Right atrium auricular region (tissue), 2 donors: ENCODE data around the gene DNAJB6. TPM values are rescaled to one million over a fixed set of nuclear protein-coding genes. Genes with fewer than 3 reads are reported as not detected.
A peak's percentile ranks its signal among the peaks of the same experiment; 100 is the strongest.

Experiments
- DNase-seq: peaks from one replicate; pipeline ENCODE4 v3.0.0-alpha.2; 2019; ENCODE audit warnings: low spot score
- H3K27ac ChIP-seq, 2 donors: fragments of 200-600 bp; sonication (generic); 1 replicate in 1 of 2; 2 replicates in 1 of 2; pipeline ENCODE4 v1.5.1; 2016 to 2019
- H3K27me3 ChIP-seq, 2 donors: fragments of 200-600 bp; sonication (generic); one replicate each; pipeline versions ENCODE4 v1.5.1 to v1.6.0; 2017 to 2019
- H3K36me3 ChIP-seq: fragments of 200-600 bp; sonication (generic); one replicate; pipeline ENCODE4 v1.5.1; 2016
- H3K4me1 ChIP-seq, 2 donors: fragments of 200-600 bp; sonication (generic); one replicate each; pipeline versions ENCODE4 v1.5.1 to v1.6.0; 2017 to 2019
- H3K4me3 ChIP-seq, 2 donors: fragments of 200-600 bp; sonication (generic); 1 replicate in 1 of 2; 2 replicates in 1 of 2; pipeline ENCODE4 v1.5.1; 2017 to 2019; ENCODE audit warnings: mild to moderate bottlenecking in 1 of 2, moderate library complexity in 1 of 2
- H3K9me3 ChIP-seq, 2 donors: fragments of 200-600 bp; sonication (generic); one replicate each; pipeline ENCODE4 v1.5.1; 2019
- total RNA-seq, 2 donors: library from RNA; depleted of rRNA; stranded (reverse); fragments of >200 nt; gene quantifications; one replicate each; pipeline ENCODE4 v1.1.0, GENCODE V29; 2016
- TF ChIP-seq, protein P1 (sequence below), 2 donors: fragments of 200-600 bp; sonication (generic); IDR thresholded peaks; one replicate each; pipeline ENCODE4 v1.5.1; 2019; ENCODE audit warnings: antibody characterized with exemption in 2 of 2

The DNAJB6 gene
- total RNA-seq, 2 donors from 2014 or later, result 134 to 137 TPM

GRCh38 chr7:157431173-157431950 lies 94.6 kb downstream of the DNAJB6 start:
- TF ChIP-seq, protein P1, sequence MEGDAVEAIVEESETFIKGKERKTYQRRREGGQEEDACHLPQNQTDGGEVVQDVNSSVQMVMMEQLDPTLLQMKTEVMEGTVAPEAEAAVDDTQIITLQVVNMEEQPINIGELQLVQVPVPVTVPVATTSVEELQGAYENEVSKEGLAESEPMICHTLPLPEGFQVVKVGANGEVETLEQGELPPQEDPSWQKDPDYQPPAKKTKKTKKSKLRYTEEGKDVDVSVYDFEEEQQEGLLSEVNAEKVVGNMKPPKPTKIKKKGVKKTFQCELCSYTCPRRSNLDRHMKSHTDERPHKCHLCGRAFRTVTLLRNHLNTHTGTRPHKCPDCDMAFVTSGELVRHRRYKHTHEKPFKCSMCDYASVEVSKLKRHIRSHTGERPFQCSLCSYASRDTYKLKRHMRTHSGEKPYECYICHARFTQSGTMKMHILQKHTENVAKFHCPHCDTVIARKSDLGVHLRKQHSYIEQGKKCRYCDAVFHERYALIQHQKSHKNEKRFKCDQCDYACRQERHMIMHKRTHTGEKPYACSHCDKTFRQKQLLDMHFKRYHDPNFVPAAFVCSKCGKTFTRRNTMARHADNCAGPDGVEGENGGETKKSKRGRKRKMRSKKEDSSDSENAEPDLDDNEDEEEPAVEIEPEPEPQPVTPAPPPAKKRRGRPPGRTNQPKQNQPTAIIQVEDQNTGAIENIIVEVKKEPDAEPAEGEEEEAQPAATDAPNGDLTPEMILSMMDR (IDR thresholded peaks at IDR 0.05), result no peak
- DNase-seq, result no peak
- Histone ChIP-seq H3K4me3 (no peak overlapping the region), H3K27me3 (no peaks in the 10 kb centered on the region), H3K4me1 (peaks cover 0 to 7% of the 10 kb centered on the region in 2 donors), H3K27ac (no peak overlapping the region), H3K9me3 (no peaks in the 10 kb centered on the region), H3K36me3 (no peaks in the 10 kb centered on the region)

GRCh38 chr7:157431951-157432540 lies 95.2 kb downstream of the DNAJB6 start:
- no peaks in the 10 kb centered on the region for H3K36me3 ChIP-seq
- H3K4me1 ChIP-seq, result peaks cover 0 to 7% of the 10 kb centered on the region in 2 donors
- DNase-seq, result no peak
- H3K27me3 ChIP-seq, result no peaks in the 10 kb centered on the region
- no peak overlapping the region for H3K4me3 ChIP-seq
- H3K9me3 ChIP-seq, result no peaks in the 10 kb centered on the region
- TF ChIP-seq, protein P1 (IDR thresholded peaks at IDR 0.05), result no peak
- no peak overlapping the region for H3K27ac ChIP-seq

DNA sequence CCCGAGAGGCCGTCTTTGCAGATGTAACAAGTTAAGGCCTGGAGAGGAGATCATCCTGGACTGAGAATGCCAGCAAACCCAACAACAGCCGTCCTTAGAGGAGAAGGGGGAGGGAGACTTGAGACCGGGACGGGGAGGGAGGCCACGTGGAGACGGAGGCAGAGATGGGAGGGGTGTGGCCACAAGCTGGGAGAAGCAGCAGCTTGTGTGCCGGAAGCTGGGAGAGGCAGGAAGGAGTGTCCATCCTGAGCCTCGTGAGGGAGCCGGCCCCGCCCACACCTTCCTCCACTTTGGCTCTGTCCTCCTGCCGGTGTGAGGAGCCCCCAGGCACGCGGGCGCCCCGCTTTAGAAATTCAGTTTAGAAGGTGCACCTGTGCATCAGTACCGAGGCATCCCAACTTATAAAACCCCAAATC lies 95.7 kb downstream of the DNAJB6 start:
- Histone ChIP-seq H3K36me3 (no peaks in the 10 kb centered on the region), H3K27me3 (no peaks in the 10 kb centered on the region), H3K4me3 (peak overlapping the region in 1 of 2 donors; percentile 26), H3K4me1 (peaks cover 0 to 7% of the 10 kb centered on the region in 2 donors), H3K27ac (no peak overlapping the region), H3K9me3 (no peaks in the 10 kb centered on the region)
- DNase-seq, result no peak
- TF ChIP-seq, protein P1 (IDR thresholded peaks at IDR 0.05), result no peak

DNA sequence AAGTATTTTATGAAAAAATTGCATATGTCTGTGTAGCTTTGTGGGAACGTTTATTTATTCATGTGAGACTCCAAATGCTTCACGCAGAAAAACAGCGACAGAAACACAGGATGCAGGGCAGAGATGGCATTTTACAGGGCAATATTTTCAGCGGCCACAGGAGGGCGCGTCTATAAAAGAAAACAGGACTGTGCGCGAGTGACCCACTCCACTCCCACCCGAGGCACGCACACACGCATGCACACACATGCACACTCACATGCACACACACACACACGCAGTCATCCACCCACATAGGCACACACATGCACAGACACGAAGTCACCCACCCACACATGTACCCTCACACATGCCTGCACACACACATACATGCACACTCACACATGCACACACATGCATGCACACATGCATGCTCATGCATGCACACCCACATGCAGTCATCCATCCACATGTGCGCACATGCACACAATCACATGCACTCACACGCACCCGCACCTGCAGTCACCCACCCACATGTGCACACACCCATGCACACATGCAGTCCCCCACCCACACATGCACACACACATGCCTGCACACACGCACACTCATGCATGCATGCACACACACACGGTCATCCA lies 96.3 kb downstream of the DNAJB6 start:
- Histone ChIP-seq H3K9me3 (no peaks in the 10 kb centered on the region), H3K4me1 (peaks cover 0 to 7% of the 10 kb centered on the region in 2 donors), H3K4me3 (peak overlapping the region in 1 of 2 donors; percentile 26), H3K36me3 (no peaks in the 10 kb centered on the region), H3K27ac (no peak overlapping the region), H3K27me3 (no peaks in the 10 kb centered on the region)
- TF ChIP-seq, protein P1 (IDR thresholded peaks at IDR 0.05), result peak; percentile 66 to 83
- no peak for DNase-seq

DNA sequence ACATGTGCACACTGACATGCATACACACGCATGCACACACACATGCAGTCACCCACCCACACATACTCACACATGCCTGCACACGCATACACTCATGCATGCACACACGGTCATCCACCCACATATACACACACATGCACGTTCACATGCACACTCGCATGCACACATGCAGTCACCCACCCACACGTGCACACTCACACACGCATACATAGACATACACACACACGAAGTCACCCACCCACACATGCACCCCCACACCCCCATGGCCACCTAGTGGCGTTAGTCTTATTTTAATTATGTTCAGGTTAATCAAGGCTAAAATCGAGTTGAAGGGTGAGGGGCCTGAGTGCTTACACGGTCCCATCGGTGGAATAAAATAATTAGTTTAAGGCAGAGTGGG lies 96.8 kb downstream of the DNAJB6 start:
- no peaks in the 10 kb centered on the region for H3K27me3 ChIP-seq
- no peak for DNase-seq
- H3K9me3 ChIP-seq, result no peaks in the 10 kb centered on the region
- no peak overlapping the region for H3K4me3 ChIP-seq
- TF ChIP-seq, protein P1 (IDR thresholded peaks at IDR 0.05), result no peak
- H3K4me1 ChIP-seq, result peaks cover 0 to 7% of the 10 kb centered on the region in 2 donors
- no peak overlapping the region for H3K27ac ChIP-seq
- H3K36me3 ChIP-seq, result no peaks in the 10 kb centered on the region
